Measurements from ENCODE around the gene FAM131C.
"Not testable (repeated sequence)": the region's sequence is repeated elsewhere in the genome, so short reads cannot be mapped to it uniquely, and the experiment has no call there.

Gene FAM131C

GRCh38 chr1:16057314-16057915, 16.0 kb downstream of the FAM131C start:
- not testable (repeated sequence) for DNase-seq

- DNase-seq, result not testable (repeated sequence)
Observed at GRCh38 chr1:16056521-16056912, 16.9 kb downstream of the FAM131C start.

- no peak for DNase-seq
Observed at GRCh38 chr1:16055613-16056520, 17.6 kb downstream of the FAM131C start.

GRCh38 chr1:16054598-16055540, 18.6 kb downstream of the FAM131C start:
- DNase-seq, result no peak

GRCh38 chr1:16053781-16054502, 19.5 kb downstream of the FAM131C start:
- DNase-seq, result no peak

- DNase-seq, result not testable (repeated sequence)
Observed at GRCh38 chr1:16051949-16052348, 21.5 kb downstream of the FAM131C start.

- DNase-seq, result no peak
Observed at GRCh38 chr1:16051039-16051438, 22.4 kb downstream of the FAM131C start.

GRCh38 chr1:16050328-16050727, 23.1 kb downstream of the FAM131C start:
- DNase-seq, result no peak

GRCh38 chr1:16048573-16049189, 24.8 kb downstream of the FAM131C start:
- DNase-seq, result no peak

GRCh38 chr1:16047791-16048475, 25.5 kb downstream of the FAM131C start:
- no peak for DNase-seq

- no peak for DNase-seq
Observed at GRCh38 chr1:16046842-16047241, 26.6 kb downstream of the FAM131C start.

- no peak for DNase-seq
Observed at GRCh38 chr1:16043950-16044349, 29.5 kb downstream of the FAM131C start.

- no peak for DNase-seq
Observed at GRCh38 chr1:16043521-16043920, 29.9 kb downstream of the FAM131C start, which contains the start of gene CLCNKB. Gene CLCNKB, plus strand, starts transcription at chr1:16043782. Its CDS starts 711 bp downstream, at chr1:16044493.

GRCh38 chr1:16042654-16043053, 30.8 kb downstream of the FAM131C start:
- not testable (repeated sequence) for DNase-seq

GRCh38 chr1:16042096-16042495, 31.4 kb downstream of the FAM131C start:
- DNase-seq, result no peak

- no peak for DNase-seq
Observed at GRCh38 chr1:16041200-16041599, 32.3 kb downstream of the FAM131C start.

- DNase-seq, result not testable (repeated sequence)
Observed at GRCh38 chr1:16039871-16040270, 33.6 kb downstream of the FAM131C start.

GRCh38 chr1:16038620-16038912, 34.9 kb downstream of the FAM131C start:
- DNase-seq, result no peak

GRCh38 chr1:16036461-16036860, 37.0 kb downstream of the FAM131C start:
- DNase-seq, result not testable (repeated sequence)

- DNase-seq, result not testable (repeated sequence)
Observed at GRCh38 chr1:16033103-16033632, 40.3 kb downstream of the FAM131C start.
